Measurements from ENCODE around the gene SRP72. TPM values are rescaled to one million over a fixed set of nuclear protein-coding genes. Genes with fewer than 3 reads are reported as not detected.

Gene SRP72
- total and polyA plus RNA-seq, 2 of the 8 experiments (the other 6 are each of a cell fraction or from before 2014, with no cell fraction given) = 37.7 to 144 TPM

DNA sequence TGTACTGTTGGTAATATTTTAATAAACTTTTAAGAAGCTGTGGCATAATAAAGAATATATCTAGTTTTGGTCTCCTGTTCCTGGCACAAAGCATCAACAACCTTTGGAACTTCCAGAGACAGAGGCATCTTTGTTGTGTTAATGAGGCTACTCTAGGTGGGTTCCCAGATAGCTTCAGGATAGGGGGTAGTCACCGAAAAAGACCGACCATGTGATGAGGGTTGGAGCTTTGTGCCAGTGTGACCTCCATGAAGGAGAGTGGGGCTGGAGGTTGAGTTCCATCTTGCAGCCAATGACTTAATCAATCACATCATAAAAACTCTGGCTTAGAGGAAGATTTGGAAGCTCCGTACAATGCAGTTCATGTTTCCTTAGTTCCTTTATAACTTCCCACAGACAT, 41.9 kb upstream of the SRP72 start (continued):
- TF ChIP-seq CHD7 (IDR thresholded peaks at IDR 0.05; ENCODE audit: insufficient replicate concordance, low read length) (no peak), CBX8 (IDR thresholded peaks at IDR 0.05; ENCODE audit: borderline replicate concordance, low read depth, low read length) (no peak), POLR2AphosphoS5 (IDR thresholded peaks at IDR 0.05; ENCODE audit: low read depth, low read length) (peak; percentile 48; the same call in 1 of the 2 replicates), SP4 (IDR thresholded peaks at IDR 0.05; ENCODE audit: low read length) (no peak), SIRT6 (IDR thresholded peaks at IDR 0.05; ENCODE audit: low read length) (no peak), GTF2F1 (IDR thresholded peaks at IDR 0.05; ENCODE audit: borderline replicate concordance, low read depth, low read length) (no peak), CREB1 (IDR thresholded peaks at IDR 0.05) (no peak), NANOG (IDR thresholded peaks at IDR 0.05; ENCODE audit: insufficient read depth, low read depth, low read length, poor library complexity, severe bottlenecking) (peak; percentile 8), RXRA (IDR thresholded peaks at IDR 0.05; ENCODE audit: insufficient read depth, low read depth, low read length) (no peak), EP300 (IDR thresholded peaks at IDR 0.05; ENCODE audit: borderline replicate concordance in 1 of 2, low read depth in 2 of 2, low read length in 2 of 2) (0 out of 3 replicates have a peak, but pooled peaks of 1 of the 2 experiments have one; percentile 8), MAX (IDR thresholded peaks at IDR 0.05) (peak; percentile 49), POU5F1 (IDR thresholded peaks at IDR 0.05; ENCODE audit: low read depth, low read length) (peak; percentile 72; the same call in 1 of the 2 replicates)
